Activated T-cell treated with anti-CD3 and anti-CD28 coated beads, Interleukin-2, amount 50 U/mL, for 4 hours (primary cell): ENCODE measurements around the gene PCDHA1. TPM values are rescaled to one million over a fixed set of nuclear protein-coding genes. Genes with fewer than 3 reads are reported as not detected.

Experiments used
- ATAC-seq, 2 donors: fragments of 200-7000 bp; cut with Tn5 transposase; one replicate each; pipeline ENCODE4 v1.10.0; 2021
- DNase-seq: peaks from one replicate; pipeline ENCODE4 v3.0.0-alpha.2; 2020
- H3K27me3 Mint-ChIP-seq: one replicate; pipeline ENCODE4 v1.8.0; 2021; ENCODE audit warnings: low read depth, mixed read lengths
- H3K36me3 Mint-ChIP-seq: one replicate; pipeline ENCODE4 v1.8.0; 2022; ENCODE audit warnings: mixed read lengths; ENCODE audit not compliant: insufficient read depth
- H3K4me1 Mint-ChIP-seq: one replicate; pipeline ENCODE4 v1.8.0; 2021; ENCODE audit warnings: low read depth, mixed read lengths
- H3K4me3 Mint-ChIP-seq: one replicate; pipeline ENCODE4 v1.8.0; 2021; ENCODE audit warnings: mild to moderate bottlenecking, moderate library complexity, mixed read lengths
- H3K9me3 Mint-ChIP-seq: one replicate; pipeline ENCODE4 v1.8.0; 2021; ENCODE audit warnings: mixed read lengths
- total RNA-seq, 3 donors: library from RNA; stranded (reverse); gene quantifications; one replicate each; pipeline ENCODE4 v1.2.1, GENCODE V29; 2021

PCDHA1 gene
- total RNA-seq, 3 donors from 2014 or later: not detected

DNA sequence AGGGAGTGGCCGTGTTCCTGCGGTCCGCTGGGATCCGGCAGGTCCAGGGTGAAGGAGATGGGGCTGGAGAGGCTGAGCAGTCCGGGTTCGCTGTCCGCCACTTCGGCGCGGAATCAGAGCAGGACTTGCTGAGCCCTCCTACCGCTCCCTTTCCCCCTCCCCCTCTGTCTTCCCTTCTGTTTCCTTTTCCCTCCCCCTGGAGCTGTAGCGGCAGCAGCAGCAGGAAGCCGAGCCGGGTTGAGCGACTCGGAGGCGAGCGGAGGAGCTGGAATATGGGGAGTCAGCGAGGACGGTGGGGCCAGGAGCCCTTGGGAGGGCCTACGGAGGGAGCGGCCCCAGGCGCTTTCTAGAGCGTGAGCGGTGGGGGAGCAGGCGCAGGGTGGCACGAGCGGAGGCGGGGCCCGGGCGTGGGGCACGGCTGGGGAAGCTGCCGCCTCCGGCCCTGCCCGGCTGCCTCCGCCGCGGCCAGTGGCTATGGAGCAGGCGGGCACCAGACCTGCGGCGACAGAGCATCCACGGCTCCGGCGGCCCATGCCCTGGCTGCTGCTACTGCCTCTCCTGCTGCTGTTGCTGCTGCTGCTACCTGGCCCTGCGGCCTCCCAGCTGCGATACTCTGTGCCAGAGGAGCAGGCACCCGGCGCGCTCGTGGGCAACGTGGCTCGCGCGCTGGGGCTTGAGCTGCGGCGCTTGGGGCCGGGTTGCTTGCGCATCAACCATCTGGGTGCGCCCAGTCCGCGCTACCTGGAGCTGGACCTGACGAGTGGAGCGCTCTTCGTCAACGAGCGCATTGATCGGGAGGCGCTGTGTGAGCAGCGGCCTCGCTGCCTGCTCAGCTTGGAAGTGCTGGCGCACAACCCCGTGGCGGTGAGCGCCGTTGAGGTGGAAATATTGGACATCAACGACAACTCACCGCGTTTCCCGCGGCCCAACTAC lies 180.6 kb downstream of the PCDHA1 start, which contains the start of gene PCDHAC2:
Gene PCDHAC2 (plus strand): TSS at position 184 of the 933 bp plus-strand sequence. CDS start 291 bp downstream, at position 475.
- DNase-seq (no peak), ATAC-seq (no peak)
- Mint-ChIP-seq H3K36me3 (no peaks in the 10 kb centered on the region), H3K4me1 (no peaks in the 10 kb centered on the region), H3K27me3 (peaks cover 43% of the 10 kb centered on the region), H3K4me3 (no peak within 1 kb of the TSS), H3K9me3 (no peaks in the 10 kb centered on the region)

DNA sequence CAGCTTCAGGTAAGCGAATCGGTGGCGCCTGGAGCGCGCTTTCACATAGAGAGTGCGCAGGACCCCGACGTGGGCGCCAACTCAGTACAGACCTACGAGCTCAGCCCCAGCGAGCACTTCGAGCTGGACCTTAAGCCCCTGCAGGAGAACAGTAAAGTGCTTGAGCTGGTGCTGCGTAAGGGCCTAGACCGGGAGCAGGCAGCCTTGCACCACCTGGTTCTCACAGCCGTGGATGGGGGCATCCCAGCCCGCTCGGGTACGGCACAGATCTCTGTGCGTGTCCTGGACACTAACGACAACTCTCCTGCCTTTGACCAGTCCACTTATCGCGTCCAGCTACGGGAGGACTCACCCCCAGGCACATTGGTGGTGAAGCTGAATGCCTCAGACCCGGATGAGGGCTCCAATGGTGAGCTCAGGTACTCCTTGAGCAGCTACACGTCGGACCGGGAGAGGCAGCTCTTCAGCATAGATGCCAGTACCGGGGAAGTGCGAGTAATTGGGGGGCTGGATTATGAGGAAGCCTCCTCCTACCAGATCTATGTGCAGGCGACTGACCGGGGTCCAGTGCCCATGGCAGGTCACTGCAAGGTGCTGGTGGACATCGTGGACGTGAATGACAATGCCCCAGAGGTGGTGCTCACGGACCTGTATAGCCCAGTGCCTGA lies 181.4 kb downstream of the PCDHA1 start:
- Mint-ChIP-seq H3K9me3 (no peaks in the 10 kb centered on the region), H3K4me1 (no peaks in the 10 kb centered on the region), H3K27me3 (peaks cover 41% of the 10 kb centered on the region), H3K4me3 (no peak overlapping the region), H3K36me3 (no peaks in the 10 kb centered on the region)
- DNase-seq (no peak), ATAC-seq (no peak)

DNA sequence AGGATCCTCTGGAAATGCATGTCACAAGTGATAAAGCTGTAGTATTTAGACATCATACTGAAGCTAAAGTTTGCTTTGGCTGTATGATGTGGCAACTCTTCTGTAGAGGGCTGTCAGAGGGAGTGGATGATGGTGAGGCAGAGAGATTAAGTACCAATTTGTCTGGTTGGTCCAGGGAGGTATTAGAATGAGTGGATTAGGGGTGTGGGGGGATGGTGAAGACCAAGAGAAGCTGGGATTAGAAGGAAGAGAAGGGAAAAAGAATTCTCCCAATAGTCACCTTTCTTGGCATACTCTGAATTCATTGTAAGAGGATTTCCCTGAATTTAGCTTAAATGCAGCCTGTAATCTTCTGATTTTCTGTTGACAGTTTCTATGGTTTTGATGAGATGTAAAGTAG lies 183.9 kb downstream of the PCDHA1 start:
- DNase-seq: no peak

DNA sequence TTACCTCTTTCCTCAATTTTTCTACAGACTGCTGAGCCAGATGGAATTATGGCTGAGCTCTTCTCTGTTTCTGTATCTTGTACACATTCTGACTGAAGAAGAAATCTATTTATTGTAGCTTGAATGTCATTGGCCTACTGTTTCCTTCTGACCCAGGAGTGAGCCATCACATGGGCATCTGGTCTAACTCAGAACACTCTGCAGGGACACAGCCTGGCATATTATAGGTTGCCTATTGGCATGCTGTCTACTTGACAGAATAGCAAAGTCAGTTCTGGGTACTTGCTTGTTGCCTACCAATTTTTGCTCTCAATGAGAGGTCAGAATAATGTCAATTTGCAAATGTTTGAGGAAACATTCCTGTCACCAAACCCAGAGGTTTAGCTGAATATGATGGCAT lies 187.6 kb downstream of the PCDHA1 start:
- ATAC-seq: no peak
- Mint-ChIP-seq H3K36me3 (no peaks in the 10 kb centered on the region), H3K4me3 (no peak overlapping the region)

More for the DNA sequence above, 183.9 kb downstream of the PCDHA1 start:
- ATAC-seq: no peak
- H3K4me1 Mint-ChIP-seq: no peaks in the 10 kb centered on the region
- H3K27me3 Mint-ChIP-seq: peaks cover 28% of the 10 kb centered on the region
- no peak overlapping the region for H3K4me3 Mint-ChIP-seq
- H3K9me3 Mint-ChIP-seq: no peaks in the 10 kb centered on the region
- no peaks in the 10 kb centered on the region for H3K36me3 Mint-ChIP-seq

DNA sequence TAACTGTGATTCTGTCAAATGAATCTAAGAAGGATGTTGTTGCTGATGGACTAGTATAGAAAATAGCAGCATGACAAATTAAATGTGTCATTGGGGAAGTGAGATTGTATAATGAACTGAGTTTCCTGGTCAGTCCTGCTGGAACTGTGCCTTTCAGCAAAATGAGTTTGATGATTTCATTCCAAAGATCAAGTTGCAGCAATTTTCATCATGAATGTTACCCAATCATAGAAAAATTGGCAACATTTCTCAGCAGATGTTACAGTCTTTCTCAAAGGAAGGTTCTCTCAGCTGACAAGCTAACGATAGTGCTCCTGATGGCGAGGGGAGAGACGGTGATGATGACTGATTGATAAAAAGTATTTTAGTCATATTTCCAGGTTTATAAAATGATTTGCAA lies 191.1 kb downstream of the PCDHA1 start:
- DNase-seq (no peak), ATAC-seq (no peak)
- no peaks in the 10 kb centered on the region for H3K4me1 Mint-ChIP-seq
- H3K4me3 Mint-ChIP-seq: no peak overlapping the region
- H3K27me3 Mint-ChIP-seq: peaks cover 10% of the 10 kb centered on the region
- H3K36me3 Mint-ChIP-seq: no peaks in the 10 kb centered on the region
- no peaks in the 10 kb centered on the region for H3K9me3 Mint-ChIP-seq

More for the DNA sequence above, 187.6 kb downstream of the PCDHA1 start:
- Mint-ChIP-seq H3K9me3 (no peaks in the 10 kb centered on the region), H3K27me3 (peaks cover 7% of the 10 kb centered on the region), H3K4me1 (no peaks in the 10 kb centered on the region)
- no peak for DNase-seq

DNA sequence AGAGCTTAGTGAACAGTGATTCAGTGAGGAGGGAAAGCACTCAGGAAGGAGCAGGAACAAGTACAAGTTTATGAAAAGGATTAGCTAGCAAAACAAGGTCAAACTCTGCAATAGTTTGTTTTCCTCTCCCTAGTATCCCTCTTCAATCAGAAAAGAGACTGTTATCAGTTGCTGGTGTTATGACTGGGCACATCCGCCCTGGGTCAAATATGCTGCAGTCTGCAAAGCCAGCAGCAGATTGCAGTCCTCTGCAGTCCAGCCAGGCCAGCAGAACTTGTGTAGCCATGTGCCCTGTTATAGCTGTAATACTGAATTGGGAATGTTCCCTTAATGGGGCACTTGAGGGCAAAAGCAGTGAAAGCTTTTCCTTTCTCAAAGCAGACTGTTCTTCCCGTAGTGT lies 192.3 kb downstream of the PCDHA1 start:
- H3K36me3 Mint-ChIP-seq: no peaks in the 10 kb centered on the region
- H3K9me3 Mint-ChIP-seq: no peaks in the 10 kb centered on the region
- ATAC-seq (no peak), DNase-seq (no peak)
- H3K4me1 Mint-ChIP-seq: no peaks in the 10 kb centered on the region
- H3K27me3 Mint-ChIP-seq: peaks cover 10% of the 10 kb centered on the region
- H3K4me3 Mint-ChIP-seq: no peak overlapping the region

DNA sequence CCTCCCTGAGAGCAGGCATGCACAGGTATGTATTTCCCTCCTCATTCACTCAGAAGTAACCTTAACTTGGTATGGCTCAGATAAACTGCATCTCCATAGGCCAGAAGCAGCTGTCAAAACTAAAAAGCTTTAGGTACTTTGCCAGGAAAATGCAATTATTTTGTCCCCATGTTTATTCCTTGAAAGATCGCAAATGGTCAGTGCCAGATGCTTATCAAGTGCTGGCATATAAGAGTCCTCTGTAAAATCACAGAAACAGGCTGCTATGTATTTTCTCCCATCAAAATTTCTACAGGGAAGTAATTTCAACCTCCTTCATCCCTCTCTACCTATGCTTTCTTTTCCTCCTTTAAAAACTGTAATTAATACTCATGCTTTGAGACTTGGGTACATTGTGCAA lies 193.0 kb downstream of the PCDHA1 start:
- Mint-ChIP-seq H3K36me3 (no peaks in the 10 kb centered on the region), H3K9me3 (no peaks in the 10 kb centered on the region), H3K4me3 (no peak overlapping the region), H3K4me1 (no peaks in the 10 kb centered on the region), H3K27me3 (peaks cover 10% of the 10 kb centered on the region)
- ATAC-seq (no peak), DNase-seq (no peak)

DNA sequence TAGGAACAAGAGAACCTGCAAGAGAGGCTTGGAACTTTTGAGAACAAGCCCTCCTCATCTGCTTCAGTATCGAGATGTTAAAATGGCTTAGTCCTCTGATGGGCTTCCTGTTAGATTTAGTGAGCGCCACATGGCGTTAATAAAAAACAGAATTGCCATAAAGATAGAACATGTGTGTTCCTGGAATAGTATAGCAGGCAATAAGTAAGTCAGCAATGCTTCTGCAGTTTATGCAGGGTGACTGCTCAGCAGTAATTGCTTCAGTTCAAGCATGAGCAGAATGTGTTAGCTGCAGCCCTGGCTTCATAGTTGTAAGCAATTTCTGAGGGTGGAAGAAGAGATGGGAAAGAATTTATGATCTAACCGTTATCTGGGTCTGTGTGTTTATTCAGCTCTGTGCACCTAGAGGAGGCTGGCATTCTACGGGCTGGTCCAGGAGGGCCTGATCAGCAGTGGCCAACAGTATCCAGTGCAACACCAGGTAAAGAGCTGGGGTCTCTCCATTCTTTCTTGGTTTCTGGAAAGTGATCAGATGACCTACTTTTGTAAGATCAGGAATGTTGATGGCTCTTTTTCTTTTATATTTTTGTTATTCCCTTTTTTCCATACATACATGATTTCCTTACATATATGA lies 196.3 kb downstream of the PCDHA1 start:
- Mint-ChIP-seq H3K9me3 (no peaks in the 10 kb centered on the region), H3K36me3 (no peaks in the 10 kb centered on the region), H3K27me3 (peaks cover 5% of the 10 kb centered on the region), H3K4me3 (no peak overlapping the region), H3K4me1 (no peaks in the 10 kb centered on the region)
- ATAC-seq (no peak), DNase-seq (no peak)

DNA sequence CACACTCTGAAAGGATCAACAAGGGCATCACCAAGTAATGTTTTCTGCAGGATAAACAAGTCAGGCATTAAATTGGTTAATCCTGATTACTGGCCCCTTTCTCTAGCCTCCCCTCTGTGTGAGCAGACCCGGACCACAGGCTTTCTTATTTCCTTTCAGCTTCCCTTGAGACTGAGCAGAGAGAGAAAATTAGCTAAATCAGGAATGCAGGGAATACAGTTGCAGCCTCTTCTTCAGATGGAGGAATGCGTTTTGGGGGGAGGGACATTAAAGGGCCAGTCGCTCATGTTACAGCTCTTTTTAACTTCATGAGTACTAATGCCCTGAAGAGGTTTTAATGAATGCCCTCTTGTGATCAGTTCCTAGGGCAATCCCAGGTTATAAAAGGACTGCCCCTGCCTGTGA lies 200.2 kb downstream of the PCDHA1 start:
- Mint-ChIP-seq H3K36me3 (no peaks in the 10 kb centered on the region), H3K4me1 (no peaks in the 10 kb centered on the region), H3K4me3 (no peak overlapping the region), H3K27me3 (peaks cover 5% of the 10 kb centered on the region), H3K9me3 (no peaks in the 10 kb centered on the region)
- no peak for ATAC-seq
- DNase-seq: no peak

DNA sequence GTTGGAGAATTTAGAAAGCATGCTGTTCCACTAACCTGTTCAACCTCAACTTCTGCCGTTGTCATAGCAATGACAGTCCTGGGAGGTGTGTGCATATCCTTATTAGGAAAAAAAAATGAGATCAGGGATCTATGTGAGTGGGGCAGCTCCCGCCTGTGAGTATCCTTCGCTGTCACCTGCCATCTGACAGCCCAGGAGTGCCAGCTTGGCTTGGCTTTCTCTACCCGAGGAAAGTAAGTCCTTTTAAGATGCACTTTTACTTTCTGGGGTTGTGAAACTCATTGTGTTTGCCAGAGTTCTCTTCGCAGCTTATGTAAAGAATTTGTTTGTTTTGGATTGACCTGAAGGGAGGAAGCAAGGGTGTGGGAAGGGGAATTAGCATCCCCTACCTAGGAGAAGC lies 202.2 kb downstream of the PCDHA1 start:
- no peaks in the 10 kb centered on the region for H3K4me1 Mint-ChIP-seq
- no peak overlapping the region for H3K4me3 Mint-ChIP-seq
- DNase-seq: no peak
- H3K9me3 Mint-ChIP-seq: no peaks in the 10 kb centered on the region
- peaks cover 9% of the 10 kb centered on the region for H3K27me3 Mint-ChIP-seq
- ATAC-seq: no peak
- no peaks in the 10 kb centered on the region for H3K36me3 Mint-ChIP-seq

DNA sequence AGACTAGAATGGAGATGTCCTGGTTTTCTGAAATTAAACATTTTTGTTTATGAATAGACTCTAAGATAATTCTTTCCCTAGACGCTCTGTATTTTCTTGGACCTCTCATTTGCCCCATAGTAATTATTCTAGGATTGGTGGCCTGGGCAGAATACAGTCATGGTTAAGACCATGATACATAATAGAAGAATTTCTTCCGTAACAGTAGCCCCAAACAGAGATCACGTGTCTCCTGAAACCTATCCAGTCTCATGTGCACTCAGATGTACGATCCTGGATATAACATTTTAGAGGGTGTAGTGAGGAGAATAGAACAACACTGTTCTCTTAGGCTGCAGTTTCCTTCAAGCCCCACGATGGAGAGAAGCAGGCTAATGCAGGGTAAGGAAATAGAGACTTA lies 202.7 kb downstream of the PCDHA1 start:
- Mint-ChIP-seq H3K9me3 (no peaks in the 10 kb centered on the region), H3K4me3 (no peak overlapping the region), H3K4me1 (no peaks in the 10 kb centered on the region), H3K36me3 (no peaks in the 10 kb centered on the region), H3K27me3 (peaks cover 9% of the 10 kb centered on the region)
- no peak for DNase-seq
- ATAC-seq: no peak

DNA sequence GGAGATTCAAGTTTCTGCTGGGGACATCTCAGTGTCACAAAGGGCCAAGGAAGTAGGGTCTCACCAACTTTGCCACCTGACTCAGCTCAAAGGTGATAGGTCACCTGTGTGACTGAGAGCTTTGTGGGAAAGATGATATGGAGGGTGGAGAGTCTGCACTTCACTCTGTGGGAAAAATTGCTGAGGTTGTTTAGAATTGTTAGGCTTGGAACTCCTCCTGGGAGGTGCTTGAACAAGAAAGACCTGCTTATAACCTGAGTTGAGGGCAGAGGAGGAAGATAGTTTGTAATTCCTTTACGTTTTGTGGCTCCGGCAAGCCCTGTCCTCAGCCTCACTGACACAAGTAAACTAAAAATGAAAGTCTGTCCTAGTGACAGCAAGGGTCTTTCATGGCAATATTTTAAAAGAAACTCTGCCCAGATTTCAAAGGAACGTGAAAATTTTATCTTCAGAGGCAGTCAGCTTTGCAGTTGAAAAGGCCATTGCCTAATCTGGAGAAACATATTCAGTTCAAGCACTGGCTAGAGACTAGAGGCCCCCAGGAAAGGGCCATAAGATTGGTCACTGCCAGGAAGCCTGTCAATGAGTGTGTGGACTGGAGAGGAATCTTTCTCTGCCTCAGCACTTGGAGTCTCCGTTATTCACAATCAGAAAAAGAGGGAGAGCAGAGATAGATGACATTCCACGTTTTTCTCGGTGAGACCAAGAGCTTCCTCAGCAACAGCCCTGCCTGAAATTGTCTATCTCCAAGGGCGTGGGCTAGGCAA lies 203.5 kb downstream of the PCDHA1 start:
- H3K4me1 Mint-ChIP-seq: no peaks in the 10 kb centered on the region
- H3K36me3 Mint-ChIP-seq: no peaks in the 10 kb centered on the region
- no peak for ATAC-seq
- H3K9me3 Mint-ChIP-seq: no peaks in the 10 kb centered on the region
- DNase-seq: no peak
- H3K27me3 Mint-ChIP-seq: peaks cover 9% of the 10 kb centered on the region
- H3K4me3 Mint-ChIP-seq: no peak overlapping the region

DNA sequence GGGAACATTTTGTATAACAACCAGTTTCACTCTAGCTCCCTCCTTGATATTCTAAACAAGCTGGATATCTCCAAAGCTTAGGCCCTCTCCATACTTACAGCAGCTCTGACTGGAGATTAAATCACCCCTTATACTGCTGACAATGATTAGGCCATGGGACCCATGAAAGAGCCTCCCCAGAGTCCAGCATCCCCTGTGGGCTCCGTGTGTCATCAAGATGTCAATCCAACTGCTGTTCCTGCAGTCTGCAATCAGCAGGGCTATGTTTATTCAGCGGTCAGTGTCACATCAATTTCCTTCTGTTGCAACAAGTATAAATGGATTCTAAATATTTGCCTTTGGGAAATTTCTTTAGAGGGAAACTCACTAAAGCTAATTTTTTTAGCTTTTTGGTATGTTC lies 206.9 kb downstream of the PCDHA1 start:
- Mint-ChIP-seq H3K4me3 (no peak overlapping the region), H3K9me3 (no peaks in the 10 kb centered on the region), H3K36me3 (no peaks in the 10 kb centered on the region), H3K27me3 (peaks cover 9% of the 10 kb centered on the region), H3K4me1 (no peaks in the 10 kb centered on the region)
- DNase-seq (no peak), ATAC-seq (no peak)

DNA sequence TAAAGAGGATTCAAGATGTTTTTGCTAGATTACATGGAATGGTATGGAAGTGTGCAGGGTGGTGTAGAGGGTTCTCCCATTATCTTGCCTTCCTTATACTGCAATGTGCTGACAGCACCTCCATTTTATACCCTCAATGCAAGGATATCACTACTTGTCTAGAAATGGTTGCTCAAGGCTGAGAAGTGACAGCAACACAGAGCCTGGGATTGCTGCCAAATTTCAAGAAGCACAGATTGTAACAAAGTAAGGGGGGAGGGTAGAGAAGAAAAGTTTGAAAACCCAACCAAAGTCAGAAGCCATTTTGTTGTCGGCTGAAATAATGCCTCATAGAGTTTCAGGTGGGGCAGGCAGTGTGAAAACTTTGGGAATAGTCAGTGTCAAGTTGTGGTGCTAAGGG lies 210.1 kb downstream of the PCDHA1 start:
- DNase-seq: no peak
- ATAC-seq: no peak
- Mint-ChIP-seq H3K9me3 (no peaks in the 10 kb centered on the region), H3K4me3 (no peak overlapping the region), H3K36me3 (no peaks in the 10 kb centered on the region), H3K27me3 (peaks cover 18% of the 10 kb centered on the region), H3K4me1 (no peaks in the 10 kb centered on the region)
